Dermis blood vessel endothelial cell (primary cell): ENCODE data around the gene AFF2. TPM values are rescaled to one million over a fixed set of nuclear protein-coding genes. Genes with fewer than 3 reads are reported as not detected.

Source experiments
- DNase-seq: peaks from one replicate; pipeline ENCODE4 v3.0.0; 2010
- total RNA-seq: library from RNA; depleted of rRNA; stranded (reverse); fragments of >200 nt; gene quantifications from 2 replicates; pipeline ENCODE4 v1.2.3, GENCODE V29; 2014

The AFF2 gene
- total RNA-seq, 1 donor from 2014 or later, result under 0.01 TPM

DNA sequence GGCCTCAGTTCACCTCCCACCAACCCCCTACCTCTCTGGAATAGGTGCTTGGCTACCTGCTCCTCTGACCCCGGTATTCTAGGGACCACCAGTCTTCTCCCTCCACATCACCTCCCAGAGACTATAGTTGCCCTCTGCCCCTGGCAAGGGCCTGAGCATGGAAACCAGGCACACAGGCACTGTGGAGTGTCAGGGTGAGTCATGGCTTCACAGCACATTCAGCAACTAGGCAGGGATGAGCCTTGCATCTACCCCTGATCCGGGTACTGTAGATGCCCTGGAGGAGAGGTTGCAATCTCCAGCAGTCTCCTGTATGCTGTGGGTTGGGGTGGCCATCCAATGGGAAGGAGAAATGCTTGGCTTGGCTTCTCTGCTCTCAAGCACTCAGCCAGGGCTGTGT is 532.0 kb downstream of the AFF2 start:
- DNase-seq, result no peak

DNA sequence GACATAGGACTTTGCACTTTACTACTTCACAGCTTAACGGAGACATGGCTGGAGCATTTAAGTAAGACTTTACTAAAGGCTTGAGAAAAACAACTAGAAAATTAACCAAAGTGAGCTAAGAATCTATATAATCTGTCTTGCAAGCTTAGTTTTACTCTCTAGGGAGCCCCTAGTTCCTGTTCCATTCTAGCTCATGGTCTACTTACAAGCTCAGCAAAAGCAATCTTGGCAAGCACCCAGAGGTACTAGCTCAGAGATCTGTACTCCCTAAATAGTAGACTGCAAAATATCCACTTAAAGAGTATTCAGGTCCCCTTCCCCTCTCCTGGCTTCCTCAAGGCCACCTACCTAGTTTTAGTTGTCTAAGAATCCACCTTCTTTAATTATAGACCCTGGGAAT is 535.7 kb downstream of the AFF2 start:
- no peak for DNase-seq

DNA sequence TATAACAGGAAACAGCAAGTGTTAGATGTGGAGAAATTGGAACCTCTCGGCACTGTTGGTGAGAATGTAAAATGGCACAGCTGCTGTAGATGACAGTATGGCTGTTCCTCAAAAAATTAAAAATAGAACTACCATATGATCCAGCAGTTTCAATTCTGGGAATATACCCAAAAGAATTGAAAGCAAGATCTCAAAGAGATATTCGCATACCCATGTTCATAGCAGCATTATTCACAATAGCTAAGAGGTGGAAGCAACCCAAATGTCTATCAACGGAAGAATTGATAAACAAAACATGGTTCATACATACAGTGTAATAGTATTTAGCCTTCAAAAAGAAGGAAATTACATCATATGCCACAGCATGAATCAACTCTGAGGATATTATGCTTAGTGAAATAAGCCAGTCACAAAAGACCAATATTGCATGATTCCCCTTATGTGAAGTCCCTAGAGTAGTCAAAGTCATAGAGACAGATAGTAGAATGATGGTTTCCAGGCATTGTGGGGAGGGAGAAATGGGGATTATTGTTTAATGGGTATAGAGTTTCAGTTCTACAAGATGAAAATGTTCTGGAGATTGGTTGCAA is 537.0 kb downstream of the AFF2 start:
- no peak for DNase-seq

DNA sequence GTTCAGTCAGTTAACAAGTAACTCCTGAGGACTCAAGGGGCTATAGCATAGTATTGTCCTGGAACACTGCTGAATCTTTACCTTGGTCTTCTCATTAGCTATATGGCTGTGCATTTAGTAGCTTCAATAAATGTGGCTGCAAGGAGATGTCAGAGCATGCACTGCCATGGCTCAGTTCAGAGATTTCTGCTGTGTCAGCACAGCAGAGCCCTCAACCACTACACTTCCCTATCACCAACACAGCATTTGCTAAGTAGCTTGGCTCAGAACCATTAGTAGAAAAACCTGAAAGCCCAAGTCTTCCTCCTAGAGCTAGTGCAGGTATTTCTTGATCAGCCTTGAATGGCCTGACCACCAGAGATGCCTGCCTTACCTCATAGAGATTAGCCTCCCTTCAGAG is 538.6 kb downstream of the AFF2 start:
- no peak for DNase-seq

DNA sequence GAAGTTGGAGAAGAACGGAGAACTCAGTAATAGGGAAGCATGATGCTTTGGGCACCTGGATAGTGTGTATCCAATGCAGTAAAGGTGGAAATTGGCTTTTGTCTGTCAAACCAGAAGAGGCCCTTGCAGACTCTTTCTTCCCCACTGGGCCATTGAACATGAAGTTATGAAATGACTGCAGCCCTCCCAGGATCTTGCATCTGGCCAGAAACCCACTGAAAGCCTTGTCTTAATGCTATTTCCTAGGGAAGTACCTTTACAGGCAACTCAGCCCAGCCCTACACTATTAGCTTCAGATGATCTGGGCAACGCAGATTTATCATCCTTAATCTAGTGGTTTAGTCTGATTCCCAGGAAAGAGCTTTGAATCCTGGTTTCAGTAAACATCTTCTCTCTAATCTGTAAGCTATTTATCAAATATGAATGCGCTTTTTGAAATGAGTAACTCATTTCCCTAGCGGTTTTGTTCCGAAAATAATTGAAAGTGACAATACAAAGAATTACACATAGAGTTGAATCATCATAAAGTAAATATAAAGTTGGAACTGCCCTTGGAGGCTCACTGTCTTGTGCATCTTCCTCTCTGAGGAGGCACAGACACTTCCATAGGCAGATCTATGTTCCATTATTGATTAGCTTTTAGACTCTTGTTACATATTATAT is 540.6 kb downstream of the AFF2 start:
- DNase-seq, result no peak

DNA sequence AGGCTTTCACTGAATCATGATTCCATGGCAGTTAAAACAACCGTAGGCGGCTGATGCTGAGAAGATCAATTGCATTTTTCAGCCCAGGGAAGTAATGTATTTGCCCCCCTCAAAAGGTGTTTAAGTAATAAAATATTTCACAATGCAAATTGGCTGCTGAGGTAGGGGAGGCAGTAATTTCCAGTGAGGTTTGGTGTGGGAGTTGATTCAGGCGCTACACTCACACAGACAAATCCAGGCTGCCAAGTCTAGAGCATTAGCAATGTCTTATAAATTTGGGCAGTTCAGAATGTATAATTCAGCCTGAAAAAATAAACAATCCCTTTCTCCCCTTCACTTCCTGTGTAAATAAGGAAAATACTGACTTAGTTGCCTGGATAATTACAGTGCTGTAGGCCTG is 543.0 kb downstream of the AFF2 start:
- no peak for DNase-seq

DNA sequence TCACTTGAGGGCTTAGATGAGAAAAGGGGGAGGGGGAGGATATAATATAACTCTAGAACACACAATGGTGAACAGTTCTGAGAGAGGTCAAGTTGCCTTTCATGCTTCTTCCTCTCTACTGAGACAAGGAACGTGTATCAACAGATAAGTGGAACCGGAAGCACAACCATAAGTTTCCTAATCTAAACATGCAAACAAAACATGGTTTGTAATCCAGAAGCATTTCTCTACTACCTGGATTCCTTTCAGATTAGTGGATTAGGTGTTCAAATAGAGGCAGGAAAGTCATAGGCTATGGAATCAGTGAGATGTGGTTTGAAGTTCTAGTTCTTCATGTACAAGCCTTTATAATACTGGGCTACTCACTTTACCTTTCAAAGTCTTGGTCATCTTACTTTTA is 544.1 kb downstream of the AFF2 start:
- no peak for DNase-seq

DNA sequence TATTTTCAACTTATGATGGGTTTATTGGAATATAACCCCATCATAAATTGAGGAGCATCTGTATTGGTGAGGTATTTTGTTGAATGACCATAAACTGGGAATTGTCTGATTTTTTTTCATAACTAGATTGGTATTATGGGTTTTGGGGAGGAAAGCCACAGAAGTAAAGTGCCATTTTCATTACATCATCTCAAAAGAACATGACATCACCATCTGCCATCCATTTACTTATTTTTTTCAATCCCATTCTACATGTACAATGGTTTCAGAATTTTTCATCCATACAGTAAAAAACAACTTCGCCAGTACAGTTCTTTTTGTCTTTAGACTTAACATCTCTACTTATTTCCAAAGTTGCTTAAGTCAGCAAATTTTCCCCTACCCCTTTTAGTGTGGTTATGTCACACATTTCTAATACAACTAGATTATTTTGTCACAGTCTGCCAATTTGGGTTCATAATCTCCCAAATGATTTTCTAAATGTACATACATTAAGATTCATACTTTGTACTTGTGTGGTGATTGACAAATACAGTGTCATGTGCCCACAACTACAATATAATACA is 545.3 kb downstream of the AFF2 start:
- no peak for DNase-seq
